ENCODE data around the gene DHH. TPM values are rescaled to one million over a fixed set of nuclear protein-coding genes. Genes with fewer than 3 reads are reported as not detected.

DHH gene
- polyA plus RNA-seq, 2 of the 4 experiments (the other 2 are of a cell fraction): not detected

GRCh38 chr12:49043241-49043640 is 51.4 kb downstream of the DHH start:
- Histone ChIP-seq H3K4me2 (no peak overlapping the region), H3K9me3 (no peaks in the 10 kb centered on the region), H3K4me3 (no peak overlapping the region), H3K27ac (no peak overlapping the region), H3K4me1 (no peaks in the 10 kb centered on the region)
- TF ChIP-seq POLR2AphosphoS2 (conservative IDR thresholded peaks at IDR 0.05; ENCODE audit: low read length): no peak
- TF ChIP-seq ATOH8 (CRISPR knock-in tag; IDR thresholded peaks at IDR 0.05; ENCODE audit: low read depth): no peak
- no peak for TF ChIP-seq NR3C1 (IDR thresholded peaks at IDR 0.05)
- TF ChIP-seq RNF2 (IDR thresholded peaks at IDR 0.05; ENCODE audit: borderline replicate concordance, low read depth): no peak
- no peak for TF ChIP-seq MAFK (IDR thresholded peaks at IDR 0.05; ENCODE audit: partially characterized antibody)
- POLR2A ChIA-PET: no interaction called here
- CTCF ChIA-PET: interaction anchor here (0.7 to 3.8 kb wide), 19 partner anchors 9 to 206 kb away, joined by 3 to 34 read pairs (median 5); no protein-coding TSS in a partner anchor
- ATAC-seq: no peak
- no peak for DNase-seq (ENCODE audit: low read depth in 1 of 2, low spot score in 1 of 2)
- no peak for FAIRE-seq
- WGBS (ENCODE audit: missing lambda C conversion rate): 100% methylated on average over 3 of the region's 4 CpGs

- FAIRE-seq (no peak), DNase-seq (ENCODE audit: low read depth in 1 of 2, low spot score in 1 of 2) (no peak), ATAC-seq (peak in 1 of 2 experiments; percentile 9; a peak in 2 of 6 replicates)
- 87% methylated on average over 15 of the region's 18 CpGs for WGBS (ENCODE audit: missing lambda C conversion rate)
- no peak overlapping the region for H3K4me3 ChIP-seq
- H3K4me1 ChIP-seq: no peaks in the 10 kb centered on the region
- TF ChIP-seq GATA3 (IDR thresholded peaks at IDR 0.05; ENCODE audit: borderline replicate concordance) (no peak), EHF (CRISPR knock-in tag; IDR thresholded peaks at IDR 0.05) (no peak), ZFP36 (IDR thresholded peaks at IDR 0.05; ENCODE audit: borderline replicate concordance, partially characterized antibody) (no peak), CHD2 (IDR thresholded peaks at IDR 0.05; ENCODE audit: low read length, partially characterized antibody) (no peak), SREBF2 (IDR thresholded peaks at IDR 0.05) (no peak), FOSB (CRISPR knock-in tag; IDR thresholded peaks at IDR 0.05) (no peak), RAD21 (conservative IDR thresholded peaks at IDR 0.05 in 1 of 2, IDR thresholded peaks at IDR 0.05 in 1 of 2) (no peak), ZC3H11A (IDR thresholded peaks at IDR 0.05) (no peak), SMC3 (IDR thresholded peaks at IDR 0.05) (no peak), BCL3 (IDR thresholded peaks at IDR 0.05) (no peak)
- H3K9me3 ChIP-seq: no peaks in the 10 kb centered on the region
- POLR2A ChIA-PET: no interaction called here
- CTCF ChIA-PET: interaction anchor here (1.0 to 3.8 kb wide), 9 partner anchors 11 to 51 kb away, joined by 3 to 34 read pairs (median 9); no protein-coding TSS in a partner anchor
- H3K4me2 ChIP-seq: no peak overlapping the region
- H3K27ac ChIP-seq: no peak overlapping the region
Observed at GRCh38 chr12:49041881-49042484, 52.6 kb downstream of the DHH start.

- TF ChIP-seq NPAS2 (CRISPR knock-in tag; IDR thresholded peaks at IDR 0.05; ENCODE audit: borderline replicate concordance): no peak
- no peak for TF ChIP-seq ZSCAN20 (CRISPR knock-in tag; IDR thresholded peaks at IDR 0.05)
- TF ChIP-seq EHF (CRISPR knock-in tag; IDR thresholded peaks at IDR 0.05): no peak
- no peak for TF ChIP-seq POLR2A (IDR thresholded peaks at IDR 0.05; ENCODE audit: low read length)
- H3K4me3 ChIP-seq: no peak overlapping the region
- ChIA-PET POLR2A (no interaction called here), CTCF (interaction anchor here (1.0 to 3.8 kb wide), 8 partner anchors 9 to 51 kb away, joined by 3 to 34 read pairs (median 6); no protein-coding TSS in a partner anchor)
- no peak overlapping the region for H3K4me2 ChIP-seq
- no peaks in the 10 kb centered on the region for H3K9me3 ChIP-seq
- ATAC-seq (peak; percentile 11 to 20; a peak in 3 of 6 replicates), DNase-seq (ENCODE audit: low read depth in 1 of 2, low spot score in 1 of 2) (no peak), FAIRE-seq (no peak)
- WGBS (ENCODE audit: missing lambda C conversion rate): 97% methylated on average over 24 of the region's 31 CpGs
- H3K27ac ChIP-seq: no peak overlapping the region
- H3K4me1 ChIP-seq: no peaks in the 10 kb centered on the region
Observed at GRCh38 chr12:49041036-49041880, 53.3 kb downstream of the DHH start.
